ENCODE results near the gene DUSP2. TPM values are rescaled to one million over a fixed set of nuclear protein-coding genes. Genes with fewer than 3 reads are reported as not detected.

The DUSP2 gene
- total and polyA plus RNA-seq, 8 donors = 0.82 to 5.7 (median 1.7) TPM

DNA sequence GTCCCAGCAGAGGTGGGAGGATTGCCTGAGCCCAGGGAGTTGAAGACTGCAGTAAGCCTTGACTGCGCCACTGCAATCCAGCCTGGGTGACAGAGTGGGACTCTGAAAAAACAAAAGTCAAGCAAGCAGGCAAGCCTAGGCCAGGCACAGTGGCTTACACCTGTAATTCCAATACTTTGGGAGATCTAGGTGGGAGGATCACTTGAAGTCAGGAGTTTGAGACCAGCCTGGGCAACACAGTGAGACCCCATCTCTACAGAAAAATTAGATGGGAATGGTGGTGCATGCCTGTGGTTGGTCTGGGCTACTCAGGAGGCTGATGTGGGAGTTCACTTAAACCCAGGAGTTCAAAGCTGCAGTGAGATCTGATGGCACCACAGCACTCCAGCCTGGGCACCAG is 34.8 kb upstream of the DUSP2 start:
- Histone ChIP-seq H3K4me3 (no peak overlapping the region), H3K27ac (no peak overlapping the region), H3K27me3 (no peaks in the 10 kb centered on the region), H3K9me3 (no peaks in the 10 kb centered on the region), H3K4me1 (no peaks in the 10 kb centered on the region), H3K36me3 (peaks cover 0 to 18% of the 10 kb centered on the region in 2 donors)
- TF ChIP-seq, protein P1, sequence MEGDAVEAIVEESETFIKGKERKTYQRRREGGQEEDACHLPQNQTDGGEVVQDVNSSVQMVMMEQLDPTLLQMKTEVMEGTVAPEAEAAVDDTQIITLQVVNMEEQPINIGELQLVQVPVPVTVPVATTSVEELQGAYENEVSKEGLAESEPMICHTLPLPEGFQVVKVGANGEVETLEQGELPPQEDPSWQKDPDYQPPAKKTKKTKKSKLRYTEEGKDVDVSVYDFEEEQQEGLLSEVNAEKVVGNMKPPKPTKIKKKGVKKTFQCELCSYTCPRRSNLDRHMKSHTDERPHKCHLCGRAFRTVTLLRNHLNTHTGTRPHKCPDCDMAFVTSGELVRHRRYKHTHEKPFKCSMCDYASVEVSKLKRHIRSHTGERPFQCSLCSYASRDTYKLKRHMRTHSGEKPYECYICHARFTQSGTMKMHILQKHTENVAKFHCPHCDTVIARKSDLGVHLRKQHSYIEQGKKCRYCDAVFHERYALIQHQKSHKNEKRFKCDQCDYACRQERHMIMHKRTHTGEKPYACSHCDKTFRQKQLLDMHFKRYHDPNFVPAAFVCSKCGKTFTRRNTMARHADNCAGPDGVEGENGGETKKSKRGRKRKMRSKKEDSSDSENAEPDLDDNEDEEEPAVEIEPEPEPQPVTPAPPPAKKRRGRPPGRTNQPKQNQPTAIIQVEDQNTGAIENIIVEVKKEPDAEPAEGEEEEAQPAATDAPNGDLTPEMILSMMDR (IDR thresholded peaks at IDR 0.05) = no peak
- DNase-seq = no peak
- intact Hi-C loops (cut with DNase I) = no loop called here
- no peak for ATAC-seq

DNA sequence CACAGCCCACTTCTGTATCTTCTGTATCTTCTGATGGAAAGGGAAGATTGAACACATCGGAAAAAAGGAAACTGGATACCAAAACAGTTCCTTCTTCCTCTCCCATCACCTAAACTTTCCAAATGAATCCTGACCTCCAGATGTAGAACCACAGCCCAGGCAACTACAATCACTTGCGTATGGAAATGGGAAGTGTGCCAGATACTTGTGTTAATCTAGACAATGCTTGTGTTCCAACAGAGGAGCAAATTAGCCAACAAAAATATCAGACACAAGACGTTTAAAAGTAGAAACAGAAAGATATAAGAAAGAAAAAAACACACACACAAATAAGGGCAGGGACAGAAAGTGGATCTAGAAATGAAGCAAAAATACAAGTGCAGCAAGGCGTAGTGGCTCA is 31.4 kb upstream of the DUSP2 start:
- Histone ChIP-seq H3K9me3 (no peaks in the 10 kb centered on the region), H3K27me3 (no peaks in the 10 kb centered on the region), H3K27ac (no peak overlapping the region), H3K4me1 (no peaks in the 10 kb centered on the region), H3K36me3 (no peaks in the 10 kb centered on the region), H3K4me3 (no peak overlapping the region)
- TF ChIP-seq, protein P1 (IDR thresholded peaks at IDR 0.05) = no peak
- no peak for DNase-seq
- ATAC-seq = no peak
- intact Hi-C loops (cut with DNase I) = no loop called here

DNA sequence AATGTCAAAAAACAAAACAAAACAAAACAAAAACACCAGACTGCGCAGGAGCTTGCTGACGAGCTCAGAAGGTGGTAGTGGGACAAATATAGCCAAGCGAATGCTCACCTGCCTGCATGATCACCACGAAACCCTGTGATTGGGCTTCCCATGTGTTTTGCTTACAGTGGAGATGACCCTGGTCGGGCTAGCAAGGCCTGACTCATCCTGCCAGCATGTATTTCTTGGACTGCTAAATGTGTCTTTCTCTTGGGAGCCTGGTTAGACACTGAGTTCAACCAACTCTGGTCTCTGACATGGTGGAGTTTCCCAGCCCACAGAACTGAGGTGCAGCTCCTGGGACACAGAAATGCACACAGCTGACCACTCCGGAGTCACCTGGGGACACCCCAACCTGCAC is 30.7 kb upstream of the DUSP2 start:
- Histone ChIP-seq H3K36me3 (no peaks in the 10 kb centered on the region), H3K9me3 (no peaks in the 10 kb centered on the region), H3K4me3 (no peak overlapping the region), H3K27me3 (no peaks in the 10 kb centered on the region), H3K27ac (no peak overlapping the region), H3K4me1 (no peaks in the 10 kb centered on the region)
- no peak for DNase-seq
- TF ChIP-seq, protein P1 (IDR thresholded peaks at IDR 0.05) = no peak
- intact Hi-C loops (cut with DNase I) = no loop called here
- no peak for ATAC-seq

DNA sequence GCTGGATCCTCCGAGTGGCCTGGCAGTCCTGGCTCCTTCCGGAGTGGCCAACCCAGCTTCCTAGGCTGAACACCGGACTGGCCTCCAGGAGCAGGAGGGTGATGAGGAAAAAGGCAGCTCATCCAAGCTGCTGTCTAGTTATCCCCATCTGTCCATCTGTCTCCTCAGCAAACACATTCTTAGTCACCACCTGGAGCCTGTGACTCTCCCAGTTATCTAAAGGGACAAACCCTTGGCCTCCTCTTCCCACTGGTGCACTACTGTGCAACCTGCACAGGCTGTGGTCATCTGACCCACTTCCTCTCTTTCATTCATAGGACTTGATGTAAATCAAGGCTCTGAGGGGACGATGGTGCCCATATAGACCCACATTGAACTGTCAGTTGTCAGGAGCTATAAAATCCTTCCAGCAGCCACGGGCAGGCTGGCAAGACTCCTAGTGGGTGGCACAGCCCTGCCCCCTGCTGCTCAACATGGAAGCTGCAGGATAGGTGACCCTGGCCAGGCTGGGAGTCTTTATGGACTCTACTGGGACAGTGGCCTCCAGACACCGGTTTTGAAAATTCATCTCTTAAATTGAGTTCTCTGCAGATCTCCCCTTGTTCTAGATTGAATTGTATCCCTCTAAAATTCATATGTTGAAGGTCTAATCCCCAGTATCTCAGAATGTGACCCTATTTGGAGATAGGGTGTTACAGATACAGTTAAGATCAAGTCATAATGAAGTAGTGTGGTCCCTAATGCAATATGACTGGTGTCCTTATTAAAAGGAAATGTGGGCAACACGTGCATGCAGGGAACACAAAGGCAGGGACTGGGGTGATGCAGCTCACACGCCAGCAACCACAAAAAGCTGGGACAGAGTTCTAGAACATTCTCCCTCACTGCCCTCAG is 29.3 kb upstream of the DUSP2 start:
- intact Hi-C loops (cut with DNase I) = no loop called here
- H3K4me3 ChIP-seq = no peak overlapping the region
- H3K27me3 ChIP-seq = no peaks in the 10 kb centered on the region
- TF ChIP-seq, protein P1 (IDR thresholded peaks at IDR 0.05) = peak; percentile 89 to 94
- peak; percentile 99 for ATAC-seq
- H3K36me3 ChIP-seq = no peaks in the 10 kb centered on the region
- H3K4me1 ChIP-seq = no peaks in the 10 kb centered on the region
- H3K9me3 ChIP-seq = peaks cover 0 to 4% of the 10 kb centered on the region in 2 donors
- no peak overlapping the region for H3K27ac ChIP-seq
- DNase-seq = peak; percentile 37 to 92 (median 72)

DNA sequence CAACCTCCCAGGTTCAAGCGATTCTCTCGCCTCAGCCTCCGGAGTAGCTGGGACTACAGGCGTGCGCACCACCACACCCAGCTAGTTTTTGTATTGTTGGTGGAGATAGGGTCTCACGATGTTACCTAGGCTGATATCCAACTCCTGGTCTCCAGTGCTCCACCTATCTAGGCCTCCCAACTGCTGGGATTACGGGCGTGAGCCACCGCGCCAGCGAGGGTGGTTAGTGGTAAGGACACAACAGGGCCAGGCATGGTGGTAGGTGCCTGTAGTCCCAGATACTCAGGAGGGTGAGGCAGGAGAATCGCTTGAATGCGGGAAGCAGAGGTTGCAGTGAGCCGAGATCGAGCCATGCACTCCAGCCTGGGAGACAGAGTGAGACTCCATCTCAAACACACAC is 26.6 kb upstream of the DUSP2 start:
- no peak overlapping the region for H3K27ac ChIP-seq
- no peaks in the 10 kb centered on the region for H3K27me3 ChIP-seq
- no peak for DNase-seq
- intact Hi-C loops (cut with DNase I) = no loop called here
- H3K4me3 ChIP-seq = no peak overlapping the region
- no peaks in the 10 kb centered on the region for H3K36me3 ChIP-seq
- no peaks in the 10 kb centered on the region for H3K4me1 ChIP-seq
- ATAC-seq = no peak
- TF ChIP-seq, protein P1 (IDR thresholded peaks at IDR 0.05) = no peak
- H3K9me3 ChIP-seq = peaks cover 0 to 4% of the 10 kb centered on the region in 2 donors

Measured in left lung (tissue), 10 donors.